KOPT-K1 (cell line): ENCODE measurements around the gene GMFB.

ENCODE experiments used
- H3K27ac ChIP-seq: fragments of 200-600 bp; sonication (generic); 2 replicates; pipeline ENCODE4 v1.5.1; 2016; ENCODE audit warnings: antibody characterized with exemption, mild to moderate bottlenecking, low read depth, low read length; ENCODE audit not compliant: poor library complexity, severe bottlenecking
- H3K36me3 ChIP-seq: fragments of 200-600 bp; sonication (generic); 2 replicates; pipeline ENCODE4 v1.5.1; 2017; ENCODE audit warnings: antibody characterized with exemption, mild to moderate bottlenecking, low read length, moderate library complexity; ENCODE audit not compliant: insufficient read depth
- H3K9me3 ChIP-seq: fragments of 200-600 bp; sonication (generic); 2 replicates; pipeline ENCODE4 v1.5.1; 2017; ENCODE audit warnings: antibody characterized with exemption, low read length, mild to moderate bottlenecking; ENCODE audit not compliant: insufficient read depth, poor library complexity, severe bottlenecking

Gene GMFB

GRCh38 chr14:54503486-54503885 is 14.7 kb upstream of the GMFB start:
- no peak overlapping the region for H3K27ac ChIP-seq
- peaks cover 3% of the 10 kb centered on the region for H3K9me3 ChIP-seq
- no peaks in the 10 kb centered on the region for H3K36me3 ChIP-seq

DNA sequence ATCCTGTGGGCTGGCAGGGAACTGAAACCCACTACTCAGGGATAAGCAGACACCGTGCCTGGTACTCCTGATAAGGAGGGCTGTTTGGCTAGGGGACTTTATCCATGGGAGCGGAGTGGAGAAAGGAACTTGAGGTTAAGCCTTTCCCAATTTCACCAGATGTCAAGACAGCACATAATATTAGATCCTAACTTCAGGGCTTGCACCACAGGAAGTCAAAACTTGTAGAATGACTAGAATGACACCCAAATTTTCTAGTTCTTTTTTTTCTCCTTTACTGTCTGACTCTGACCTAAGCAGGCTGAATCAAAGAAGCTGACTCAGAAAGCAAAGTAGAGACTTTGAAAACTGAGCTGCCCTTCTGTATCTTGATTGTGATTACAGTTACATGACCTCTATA is 13.8 kb upstream of the GMFB start:
- Histone ChIP-seq H3K27ac (no peak overlapping the region), H3K36me3 (no peaks in the 10 kb centered on the region), H3K9me3 (peaks cover 4% of the 10 kb centered on the region)

DNA sequence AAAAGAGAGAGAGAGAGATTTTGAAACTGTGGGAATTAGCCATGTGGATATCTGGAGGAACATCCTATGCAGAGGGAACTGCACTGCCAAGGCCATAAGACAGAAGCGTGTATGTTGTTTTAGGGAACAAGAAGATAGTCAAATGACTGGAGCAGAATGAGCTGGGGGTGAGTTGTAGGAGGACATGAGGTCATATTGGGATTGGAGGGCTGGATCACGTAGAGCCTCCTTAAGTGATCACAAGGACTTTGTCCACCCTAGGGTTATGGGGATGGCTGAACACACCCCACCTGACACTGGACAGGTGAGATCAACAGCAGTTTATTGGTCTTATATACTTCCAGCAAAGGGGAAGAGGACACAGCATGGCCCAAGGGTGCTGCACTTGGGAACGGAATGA is 12.7 kb upstream of the GMFB start:
- Histone ChIP-seq H3K36me3 (no peaks in the 10 kb centered on the region), H3K9me3 (peaks cover 4% of the 10 kb centered on the region), H3K27ac (no peak overlapping the region)

DNA sequence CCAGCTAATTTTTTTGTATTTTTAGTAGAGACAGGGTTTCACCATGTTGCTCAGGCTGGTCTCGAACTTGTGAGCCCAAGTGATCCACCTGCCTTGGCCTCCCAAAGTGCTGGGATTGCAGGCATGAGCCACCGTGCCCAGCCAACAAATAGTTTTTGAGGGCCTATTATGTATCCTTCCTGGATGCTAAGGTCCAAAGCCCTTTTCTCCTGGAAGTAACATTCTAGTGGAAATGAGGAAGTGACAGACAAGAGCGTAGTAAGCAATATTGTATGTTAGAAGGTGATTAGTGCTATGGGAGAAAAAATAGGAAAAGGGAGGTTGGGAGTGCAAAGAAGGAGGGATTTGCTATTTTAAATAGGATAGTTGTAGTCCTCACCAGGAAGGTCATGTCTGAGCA is 12.0 kb upstream of the GMFB start:
- Histone ChIP-seq H3K36me3 (no peaks in the 10 kb centered on the region), H3K27ac (no peak overlapping the region), H3K9me3 (peaks cover 4% of the 10 kb centered on the region)

- no peak overlapping the region for H3K27ac ChIP-seq
- peaks cover 4% of the 10 kb centered on the region for H3K9me3 ChIP-seq
- no peaks in the 10 kb centered on the region for H3K36me3 ChIP-seq
Measured at GRCh38 chr14:54498579-54498978, 9.8 kb upstream of the GMFB start.

DNA sequence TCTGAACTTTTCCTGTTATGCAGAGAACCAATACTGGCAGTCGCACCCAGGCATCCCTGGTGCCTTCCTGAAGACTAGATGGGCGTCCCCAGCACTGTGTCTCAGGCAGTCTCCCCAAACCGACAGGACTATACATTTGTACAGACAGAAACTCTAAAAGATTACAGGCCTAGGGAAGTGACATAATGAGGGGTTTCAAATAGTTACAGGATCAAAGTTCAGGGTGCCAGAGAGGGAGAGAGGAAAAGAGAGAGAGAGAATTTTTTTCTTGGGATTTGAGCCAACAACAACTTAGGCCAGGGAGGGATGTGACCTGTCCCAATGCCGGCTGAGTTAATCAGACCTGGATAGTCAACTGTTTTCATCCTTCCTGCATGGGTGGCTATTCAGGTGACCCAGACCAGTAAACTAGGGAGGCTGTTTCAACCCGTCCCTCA is 9.3 kb upstream of the GMFB start:
- Histone ChIP-seq H3K27ac (no peak overlapping the region), H3K9me3 (peaks cover 4% of the 10 kb centered on the region), H3K36me3 (no peaks in the 10 kb centered on the region)

DNA sequence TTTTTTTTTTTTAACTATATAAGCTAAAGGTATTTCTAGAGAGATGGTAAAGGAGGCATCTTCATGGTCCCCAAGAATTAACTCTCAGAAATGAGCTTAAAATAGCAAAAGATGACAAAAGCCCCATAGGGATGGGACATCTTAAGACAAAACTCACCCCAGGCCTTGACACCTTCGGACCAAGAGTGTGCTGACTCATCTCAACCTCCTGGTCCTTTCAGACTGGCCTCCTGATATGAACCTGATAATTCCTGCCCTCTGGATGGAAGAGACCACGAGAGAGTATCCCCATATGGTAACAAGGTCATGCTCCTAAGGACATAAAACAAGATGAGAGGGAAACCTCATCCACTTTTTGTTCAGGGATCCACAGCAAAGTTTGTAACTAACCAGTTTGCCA is 8.4 kb upstream of the GMFB start:
- no peaks in the 10 kb centered on the region for H3K36me3 ChIP-seq
- H3K27ac ChIP-seq = no peak overlapping the region
- peaks cover 4% of the 10 kb centered on the region for H3K9me3 ChIP-seq

- H3K9me3 ChIP-seq = no peaks in the 10 kb centered on the region
- H3K36me3 ChIP-seq = no peaks in the 10 kb centered on the region
- H3K27ac ChIP-seq = no peak overlapping the region
Measured at GRCh38 chr14:54493293-54493692, 4.5 kb upstream of the GMFB start.

DNA sequence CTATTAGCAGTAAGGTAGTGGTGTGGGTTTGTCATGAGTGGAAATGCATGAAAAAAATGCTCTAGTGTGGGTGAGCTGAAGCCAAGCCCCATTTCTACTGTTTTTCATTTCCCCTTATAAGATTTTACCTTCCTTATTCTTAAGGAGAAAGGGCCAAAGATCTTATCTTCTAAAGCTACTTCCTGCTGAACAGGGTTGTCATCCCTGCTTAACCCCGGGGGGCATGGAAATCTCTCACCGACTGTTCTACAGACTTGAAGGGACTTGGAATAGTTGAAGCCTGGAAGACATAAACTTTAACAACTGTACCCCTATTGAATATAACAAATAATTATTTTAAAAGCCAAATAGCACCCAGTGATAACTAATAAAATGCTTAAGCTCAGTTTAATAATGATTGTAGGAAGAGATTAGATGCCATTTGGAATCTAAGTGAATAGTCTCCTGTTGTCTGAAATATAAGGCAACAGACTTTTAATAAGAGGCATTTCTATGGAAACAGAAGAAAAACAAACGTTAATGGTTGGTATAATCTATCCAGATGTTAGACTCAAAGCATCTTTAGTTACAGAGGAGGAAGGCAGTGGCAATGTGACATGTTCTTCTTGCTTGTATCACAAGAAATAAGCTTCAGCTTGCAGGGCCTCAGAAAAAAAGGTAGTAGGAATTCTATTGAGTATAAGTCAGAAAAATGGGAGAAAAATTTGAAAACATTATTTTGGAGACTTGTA is 1.8 kb upstream of the GMFB start:
- no peaks in the 10 kb centered on the region for H3K36me3 ChIP-seq
- H3K9me3 ChIP-seq = no peaks in the 10 kb centered on the region
- H3K27ac ChIP-seq = no peak overlapping the region

GRCh38 chr14:54489731-54490444 is 1.1 kb upstream of the GMFB start:
- no peaks in the 10 kb centered on the region for H3K9me3 ChIP-seq
- no peak overlapping the region for H3K27ac ChIP-seq
- H3K36me3 ChIP-seq = no peaks in the 10 kb centered on the region

GRCh38 chr14:54489318-54489683 is 521 bp upstream of the GMFB start:
- Histone ChIP-seq H3K36me3 (no peaks in the 10 kb centered on the region), H3K9me3 (no peaks in the 10 kb centered on the region), H3K27ac (peak overlapping the region; percentile 87)

DNA sequence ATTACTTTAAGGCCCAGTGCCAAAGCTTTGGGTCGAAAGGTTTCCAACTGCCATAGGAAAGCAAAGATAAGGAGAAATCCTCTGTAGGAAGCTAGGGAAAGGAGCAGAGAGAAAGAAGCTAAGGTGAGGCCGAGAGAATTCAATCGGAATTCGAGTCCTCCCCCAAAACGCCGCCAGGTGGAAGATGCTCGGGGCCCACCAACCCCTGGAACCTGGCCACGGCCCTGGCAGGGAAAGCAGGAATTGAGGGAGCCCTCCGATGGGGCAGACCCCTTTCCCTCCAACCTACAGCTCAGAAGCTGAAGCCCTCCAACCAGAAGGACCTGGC is 498 bp downstream of the GMFB start:
- Histone ChIP-seq H3K27ac (peak overlapping the region; percentile 87), H3K36me3 (peaks cover 3% of the 10 kb centered on the region), H3K9me3 (no peaks in the 10 kb centered on the region)

DNA sequence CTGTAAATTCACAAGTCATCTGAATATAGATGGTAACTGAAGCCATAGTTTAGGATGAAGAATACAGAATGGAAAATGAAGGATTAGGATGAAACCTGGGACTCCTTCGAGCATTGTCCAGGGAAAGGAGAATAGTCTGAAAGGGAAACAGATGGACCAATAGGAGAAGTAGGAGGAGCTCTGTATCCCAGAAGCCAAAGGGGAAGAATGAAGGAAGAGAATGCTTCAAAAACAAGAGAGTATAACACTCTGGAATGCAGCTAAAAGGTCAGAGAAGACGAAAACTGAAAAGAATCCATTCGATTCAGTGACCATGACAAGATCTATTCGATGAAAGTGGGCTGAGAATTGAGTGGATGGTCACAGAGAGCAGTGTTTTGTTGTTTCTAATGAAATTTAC is 1.0 kb downstream of the GMFB start:
- peak overlapping the region; percentile 87 for H3K27ac ChIP-seq
- peaks cover 8% of the 10 kb centered on the region for H3K36me3 ChIP-seq
- H3K9me3 ChIP-seq = no peaks in the 10 kb centered on the region

DNA sequence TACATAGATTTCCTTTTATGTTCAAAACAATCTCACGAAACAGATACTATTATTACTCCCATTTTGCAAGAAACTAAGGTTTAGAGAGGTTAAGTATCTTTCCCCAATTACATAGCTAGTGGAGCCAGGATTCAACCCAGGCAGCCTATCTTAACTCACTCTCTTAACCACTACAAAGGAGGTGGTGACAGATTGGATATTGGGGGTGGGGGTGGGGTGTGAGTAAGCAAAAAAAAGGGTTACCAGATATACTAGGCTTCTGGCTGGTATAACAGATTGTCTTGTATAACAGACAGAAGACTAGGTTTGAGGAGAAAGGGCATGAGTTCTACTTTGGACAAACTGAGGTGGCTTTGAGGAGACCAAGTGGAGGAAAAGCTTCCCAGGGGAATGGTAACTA is 2.1 kb downstream of the GMFB start:
- Histone ChIP-seq H3K27ac (no peak overlapping the region), H3K9me3 (no peaks in the 10 kb centered on the region), H3K36me3 (peaks cover 19% of the 10 kb centered on the region)

- H3K9me3 ChIP-seq = no peaks in the 10 kb centered on the region
- H3K36me3 ChIP-seq = peaks cover 43% of the 10 kb centered on the region
- H3K27ac ChIP-seq = no peak overlapping the region
Measured at GRCh38 chr14:54483846-54484245, 4.9 kb downstream of the GMFB start.
